ENCODE measurements around the gene EPHA8.

EPHA8 gene

GRCh38 chr1:22641906-22642636 lies 78.8 kb downstream of the EPHA8 start:
- DNase-seq (ENCODE audit: low read depth): peak; percentile 37
- no peak overlapping the region for H3K4me3 ChIP-seq (ENCODE audit: control insufficient read depth, low read depth, low read length)
- peak; percentile 72 for TF ChIP-seq CTCF (conservative IDR thresholded peaks at IDR 0.05; ENCODE audit: control insufficient read depth, insufficient read depth, low read depth, low read length)

- no peak for DNase-seq (ENCODE audit: low read depth)
- TF ChIP-seq CTCF (conservative IDR thresholded peaks at IDR 0.05; ENCODE audit: control insufficient read depth, insufficient read depth, low read depth, low read length): no peak
- H3K4me3 ChIP-seq (ENCODE audit: control insufficient read depth, low read depth, low read length): no peak within 1 kb of the TSS
Observed at GRCh38 chr1:22643381-22643780, 80.1 kb downstream of the EPHA8 start, which contains the start of gene C1QC. TSS of gene C1QC (plus strand) at chr1:22643633. CDS start at chr1:22644024, 391 bp downstream.

- DNase-seq (ENCODE audit: low read depth): no peak
- no peak for TF ChIP-seq CTCF (conservative IDR thresholded peaks at IDR 0.05; ENCODE audit: control insufficient read depth, insufficient read depth, low read depth, low read length)
- no peak overlapping the region for H3K4me3 ChIP-seq (ENCODE audit: control insufficient read depth, low read depth, low read length)
Observed at GRCh38 chr1:22643928-22644327, 80.6 kb downstream of the EPHA8 start.

GRCh38 chr1:22645931-22646330 lies 82.6 kb downstream of the EPHA8 start:
- no peak overlapping the region for H3K4me3 ChIP-seq (ENCODE audit: control insufficient read depth, low read depth, low read length)
- DNase-seq (ENCODE audit: low read depth): no peak
- TF ChIP-seq CTCF (conservative IDR thresholded peaks at IDR 0.05; ENCODE audit: control insufficient read depth, insufficient read depth, low read depth, low read length): no peak

- no peak overlapping the region for H3K4me3 ChIP-seq (ENCODE audit: control insufficient read depth, low read depth, low read length)
- no peak for DNase-seq (ENCODE audit: low read depth)
- no peak for TF ChIP-seq CTCF (conservative IDR thresholded peaks at IDR 0.05; ENCODE audit: control insufficient read depth, insufficient read depth, low read depth, low read length)
Observed at GRCh38 chr1:22646384-22646783, 83.1 kb downstream of the EPHA8 start.

- H3K4me3 ChIP-seq (ENCODE audit: control insufficient read depth, low read depth, low read length): no peak overlapping the region
- no peak for DNase-seq (ENCODE audit: low read depth)
- no peak for TF ChIP-seq CTCF (conservative IDR thresholded peaks at IDR 0.05; ENCODE audit: control insufficient read depth, insufficient read depth, low read depth, low read length)
Observed at GRCh38 chr1:22650089-22650693, 86.9 kb downstream of the EPHA8 start.

Data from fibroblast of mammary gland (primary cell).